Measurements from ENCODE around the gene ZNF526. TPM values are rescaled to one million over a fixed set of nuclear protein-coding genes. Genes with fewer than 3 reads are reported as not detected.
A peak's percentile ranks its signal among the peaks of the same experiment; 100 is the strongest.

ZNF526 gene
- total and polyA plus RNA-seq, 9 of the 15 experiments (the other 6 are each of a cell fraction or from before 2014, with no cell fraction given): 1.3 to 17.9 (median 6.2) TPM

DNA sequence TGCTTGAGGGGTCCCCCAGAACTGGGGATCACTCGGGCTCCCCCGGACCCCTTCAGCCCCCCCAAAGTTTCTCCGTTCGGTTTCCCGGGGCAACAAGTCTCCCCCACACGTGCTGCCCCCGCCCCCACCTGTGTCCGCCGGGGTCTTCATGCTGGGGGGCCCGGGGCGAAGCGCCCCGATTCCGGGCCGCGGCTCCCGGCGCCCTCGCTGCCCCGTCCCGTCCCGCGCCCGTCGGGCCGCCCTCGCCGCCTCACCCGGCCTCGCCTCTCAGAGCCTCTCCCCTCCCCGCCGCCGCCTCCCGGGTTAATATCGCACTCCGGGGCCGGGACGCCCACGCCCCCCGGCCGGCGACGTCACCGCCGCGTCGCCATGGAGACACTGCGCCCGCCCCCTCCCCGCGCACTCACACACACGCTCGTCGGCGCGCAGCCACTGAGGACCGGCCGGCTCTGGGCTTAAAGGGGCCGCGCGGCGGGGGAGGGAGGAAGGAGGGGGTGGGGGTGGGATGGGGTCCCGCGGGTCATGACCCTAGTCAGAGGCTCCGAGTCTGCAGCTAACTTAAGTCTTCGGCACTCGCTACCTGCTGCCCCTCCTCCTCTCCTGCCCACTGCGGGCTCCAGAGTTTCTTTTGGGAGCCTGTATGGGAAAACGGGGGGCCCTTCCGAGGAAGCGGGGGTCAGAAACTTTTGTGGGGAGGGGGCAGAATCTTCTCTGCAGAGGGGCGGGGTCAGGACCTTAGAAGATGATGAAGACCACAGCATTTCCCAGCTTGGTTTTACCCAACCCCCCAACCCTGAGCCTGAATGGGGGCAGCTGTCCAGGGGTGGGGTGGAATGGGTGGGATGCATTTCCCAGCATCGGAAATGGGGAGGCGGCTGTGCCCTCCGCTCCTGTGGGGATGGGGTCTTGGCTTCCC is 35.0 kb downstream of the ZNF526 start, which contains the start of gene ERF (continued):
- TF ChIP-seq, protein P1, sequence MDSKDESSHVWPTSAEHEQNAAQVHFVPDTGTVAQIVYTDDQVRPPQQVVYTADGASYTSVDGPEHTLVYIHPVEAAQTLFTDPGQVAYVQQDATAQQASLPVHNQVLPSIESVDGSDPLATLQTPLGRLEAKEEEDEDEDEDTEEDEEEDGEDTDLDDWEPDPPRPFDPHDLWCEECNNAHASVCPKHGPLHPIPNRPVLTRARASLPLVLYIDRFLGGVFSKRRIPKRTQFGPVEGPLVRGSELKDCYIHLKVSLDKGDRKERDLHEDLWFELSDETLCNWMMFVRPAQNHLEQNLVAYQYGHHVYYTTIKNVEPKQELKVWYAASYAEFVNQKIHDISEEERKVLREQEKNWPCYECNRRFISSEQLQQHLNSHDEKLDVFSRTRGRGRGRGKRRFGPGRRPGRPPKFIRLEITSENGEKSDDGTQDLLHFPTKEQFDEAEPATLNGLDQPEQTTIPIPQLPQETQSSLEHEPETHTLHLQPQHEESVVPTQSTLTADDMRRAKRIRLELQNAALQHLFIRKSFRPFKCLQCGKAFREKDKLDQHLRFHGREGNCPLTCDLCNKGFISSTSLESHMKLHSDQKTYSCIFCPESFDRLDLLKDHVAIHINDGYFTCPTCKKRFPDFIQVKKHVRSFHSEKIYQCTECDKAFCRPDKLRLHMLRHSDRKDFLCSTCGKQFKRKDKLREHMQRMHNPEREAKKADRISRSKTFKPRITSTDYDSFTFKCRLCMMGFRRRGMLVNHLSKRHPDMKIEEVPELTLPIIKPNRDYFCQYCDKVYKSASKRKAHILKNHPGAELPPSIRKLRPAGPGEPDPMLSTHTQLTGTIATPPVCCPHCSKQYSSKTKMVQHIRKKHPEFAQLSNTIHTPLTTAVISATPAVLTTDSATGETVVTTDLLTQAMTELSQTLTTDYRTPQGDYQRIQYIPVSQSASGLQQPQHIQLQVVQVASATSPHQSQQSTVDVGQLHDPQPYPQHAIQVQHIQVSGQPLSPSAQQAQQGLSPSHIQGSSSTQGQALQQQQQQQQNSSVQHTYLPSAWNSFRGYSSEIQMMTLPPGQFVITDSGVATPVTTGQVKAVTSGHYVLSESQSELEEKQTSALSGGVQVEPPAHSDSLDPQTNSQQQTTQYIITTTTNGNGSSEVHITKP (IDR thresholded peaks at IDR 0.05; ENCODE audit: partially characterized antibody): no peak
- TF ChIP-seq LEF1 (IDR thresholded peaks at IDR 0.05): no peak
- TF ChIP-seq, protein P2, sequence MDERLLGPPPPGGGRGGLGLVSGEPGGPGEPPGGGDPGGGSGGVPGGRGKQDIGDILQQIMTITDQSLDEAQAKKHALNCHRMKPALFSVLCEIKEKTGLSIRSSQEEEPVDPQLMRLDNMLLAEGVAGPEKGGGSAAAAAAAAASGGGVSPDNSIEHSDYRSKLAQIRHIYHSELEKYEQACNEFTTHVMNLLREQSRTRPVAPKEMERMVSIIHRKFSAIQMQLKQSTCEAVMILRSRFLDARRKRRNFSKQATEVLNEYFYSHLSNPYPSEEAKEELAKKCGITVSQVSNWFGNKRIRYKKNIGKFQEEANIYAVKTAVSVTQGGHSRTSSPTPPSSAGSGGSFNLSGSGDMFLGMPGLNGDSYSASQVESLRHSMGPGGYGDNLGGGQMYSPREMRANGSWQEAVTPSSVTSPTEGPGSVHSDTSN (CRISPR knock-in tag; IDR thresholded peaks at IDR 0.05; ENCODE audit: low read depth): no peak
- TF ChIP-seq, protein P2 (tag; conservative IDR thresholded peaks at IDR 0.05; ENCODE audit: low read depth): no peak
- peak; percentile 58 for TF ChIP-seq NEUROD1 (IDR thresholded peaks at IDR 0.05; ENCODE audit: borderline replicate concordance, low read depth, low read length, partially characterized antibody)
- peak; percentile 60 to 67; a peak in 2 of 4 replicates for TF ChIP-seq SIN3A (IDR thresholded peaks at IDR 0.05; ENCODE audit: borderline replicate concordance in 2 of 2, control insufficient read depth in 1 of 2, low read depth in 2 of 2, low read length in 2 of 2)
- TF ChIP-seq PHF20 (IDR thresholded peaks at IDR 0.05; ENCODE audit: partially characterized antibody): no peak
- no peak for TF ChIP-seq ID3 (CRISPR knock-in tag; IDR thresholded peaks at IDR 0.05)
- 0 out of 2 replicates have a peak, but pooled peaks have one; percentile 43 for TF ChIP-seq ID3 (tag; IDR thresholded peaks at IDR 0.05)
- TF ChIP-seq, protein P3, sequence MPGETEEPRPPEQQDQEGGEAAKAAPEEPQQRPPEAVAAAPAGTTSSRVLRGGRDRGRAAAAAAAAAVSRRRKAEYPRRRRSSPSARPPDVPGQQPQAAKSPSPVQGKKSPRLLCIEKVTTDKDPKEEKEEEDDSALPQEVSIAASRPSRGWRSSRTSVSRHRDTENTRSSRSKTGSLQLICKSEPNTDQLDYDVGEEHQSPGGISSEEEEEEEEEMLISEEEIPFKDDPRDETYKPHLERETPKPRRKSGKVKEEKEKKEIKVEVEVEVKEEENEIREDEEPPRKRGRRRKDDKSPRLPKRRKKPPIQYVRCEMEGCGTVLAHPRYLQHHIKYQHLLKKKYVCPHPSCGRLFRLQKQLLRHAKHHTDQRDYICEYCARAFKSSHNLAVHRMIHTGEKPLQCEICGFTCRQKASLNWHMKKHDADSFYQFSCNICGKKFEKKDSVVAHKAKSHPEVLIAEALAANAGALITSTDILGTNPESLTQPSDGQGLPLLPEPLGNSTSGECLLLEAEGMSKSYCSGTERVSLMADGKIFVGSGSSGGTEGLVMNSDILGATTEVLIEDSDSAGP (CRISPR knock-in tag; IDR thresholded peaks at IDR 0.05): peak; percentile 92
- no peak for TF ChIP-seq ZNF280A (IDR thresholded peaks at IDR 0.05; ENCODE audit: low read depth, partially characterized antibody)
- TF ChIP-seq NBN (IDR thresholded peaks at IDR 0.05; ENCODE audit: low read depth): no peak
- TF ChIP-seq, protein P4, sequence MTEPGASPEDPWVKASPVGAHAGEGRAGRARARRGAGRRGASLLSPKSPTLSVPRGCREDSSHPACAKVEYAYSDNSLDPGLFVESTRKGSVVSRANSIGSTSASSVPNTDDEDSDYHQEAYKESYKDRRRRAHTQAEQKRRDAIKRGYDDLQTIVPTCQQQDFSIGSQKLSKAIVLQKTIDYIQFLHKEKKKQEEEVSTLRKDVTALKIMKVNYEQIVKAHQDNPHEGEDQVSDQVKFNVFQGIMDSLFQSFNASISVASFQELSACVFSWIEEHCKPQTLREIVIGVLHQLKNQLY (CRISPR knock-in tag; conservative IDR thresholded peaks at IDR 0.05): 0 out of 4 replicates have a peak, but pooled peaks of 1 of the 2 experiments have one; percentile 5
- no peak for TF ChIP-seq MCM7 (IDR thresholded peaks at IDR 0.05)

Measured in K562 (cell line).